Right lobe of liver (tissue), 4 donors: ENCODE measurements around the gene CYP19A1.

Experiments used
- CTCF ChIP-seq, 4 donors: fragments of 200-600 bp in 3 of 4; fragments of 450-650 bp in 1 of 4; IDR thresholded peaks; one replicate each; pipeline versions ENCODE4 v1.5.1 to v1.8.0; 2016 to 2022; ENCODE audit warnings: antibody characterized with exemption in 4 of 4, mild to moderate bottlenecking in 2 of 4
- POLR2A ChIP-seq: fragments of 450-650 bp; IDR thresholded peaks from one replicate; pipeline ENCODE4 v1.6.1; 2017; ENCODE audit warnings: antibody characterized with exemption, mild to moderate bottlenecking
- donor health status: DM: no; HTN: no; CAD: no.
- donor health status: DM: no; HTN: no; CAD: no.
- donor health status: DM: no; HTN: yes; CAD: no.

GRCh38 chr15:51368307-51368706 lies 29.9 kb upstream of the CYP19A1 start:
- TF ChIP-seq CTCF (IDR thresholded peaks at IDR 0.05), result no peak
- TF ChIP-seq POLR2A, result no peak
